GM19455 (cell line): ENCODE results near the gene PXDN.
"Not testable (repeated sequence)": the region's sequence is repeated elsewhere in the genome, so short reads cannot be mapped to it uniquely, and the experiment has no call there.

Experiments used
- ATAC-seq: cut with Tn5 transposase; IDR thresholded peaks from one replicate; pipeline ENCODE4 v1.9.1; 2021; ENCODE audit not compliant: unreplicated experiment

Gene PXDN

DNA sequence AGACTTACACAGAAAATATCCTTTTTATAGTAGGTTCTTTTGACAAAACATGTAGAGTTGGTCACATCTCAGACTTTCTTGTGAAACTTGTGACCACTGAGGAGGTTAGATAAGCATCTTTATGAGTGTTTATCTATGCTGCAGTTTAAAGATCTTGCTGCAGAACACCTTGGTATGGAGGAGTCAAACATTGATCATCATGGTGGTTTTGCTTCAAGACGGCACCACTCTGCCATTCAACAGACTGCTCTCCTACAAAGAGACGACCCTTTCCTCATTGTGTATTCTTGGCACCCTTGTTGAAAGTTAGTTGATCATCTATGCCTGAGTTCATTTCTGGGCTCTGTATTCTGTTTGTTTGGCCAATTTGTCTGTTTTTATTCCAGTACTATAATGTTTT, 20.0 kb downstream of the PXDN start:
- not testable (repeated sequence) for ATAC-seq

DNA sequence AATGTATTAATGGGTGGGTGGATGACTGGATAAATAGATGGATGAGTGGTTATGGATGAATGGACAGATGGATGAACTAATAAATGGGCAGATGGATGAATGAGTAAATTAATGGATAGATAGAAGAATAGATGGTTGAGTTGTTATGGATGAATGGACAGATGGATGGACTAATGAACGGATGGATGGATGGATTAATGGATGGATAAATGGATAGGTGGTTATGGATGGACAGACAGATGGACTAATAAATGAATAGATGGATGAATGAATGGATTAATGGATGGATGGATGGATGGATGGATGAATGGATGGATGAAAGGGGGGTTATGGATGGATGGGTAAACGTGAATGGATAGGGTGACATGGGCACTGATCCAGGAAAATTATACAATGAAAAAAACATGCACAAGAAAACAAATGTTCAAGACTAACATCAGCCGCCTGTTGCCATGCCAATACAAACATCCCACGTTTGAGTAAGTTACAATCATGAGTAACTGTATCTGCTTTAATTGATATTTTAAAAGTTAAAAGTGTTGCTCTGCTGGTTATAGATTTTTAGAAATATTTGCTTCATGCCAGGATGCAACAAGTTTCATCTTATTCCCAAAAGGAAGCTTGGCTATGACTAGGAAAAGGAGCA, 20.8 kb downstream of the PXDN start:
- no peak for ATAC-seq

DNA sequence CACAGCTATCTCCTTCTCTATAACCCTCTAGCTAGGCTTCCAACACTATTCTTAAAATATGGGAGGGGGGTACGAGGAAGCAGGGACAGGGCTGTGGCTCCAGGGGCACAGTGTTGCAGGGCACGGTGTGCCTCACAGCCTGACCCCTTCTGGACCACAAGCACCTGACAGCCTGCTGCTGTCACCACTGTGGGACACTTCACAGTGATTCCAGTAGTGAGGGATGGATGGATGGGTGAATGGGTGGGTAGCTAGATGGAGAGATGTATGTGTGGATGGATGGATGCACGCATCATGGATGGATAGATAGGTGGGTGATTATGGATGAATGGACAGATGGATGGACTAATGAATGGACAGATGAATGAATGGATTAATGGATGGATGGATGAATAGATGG, 21.6 kb downstream of the PXDN start:
- ATAC-seq: no peak

DNA sequence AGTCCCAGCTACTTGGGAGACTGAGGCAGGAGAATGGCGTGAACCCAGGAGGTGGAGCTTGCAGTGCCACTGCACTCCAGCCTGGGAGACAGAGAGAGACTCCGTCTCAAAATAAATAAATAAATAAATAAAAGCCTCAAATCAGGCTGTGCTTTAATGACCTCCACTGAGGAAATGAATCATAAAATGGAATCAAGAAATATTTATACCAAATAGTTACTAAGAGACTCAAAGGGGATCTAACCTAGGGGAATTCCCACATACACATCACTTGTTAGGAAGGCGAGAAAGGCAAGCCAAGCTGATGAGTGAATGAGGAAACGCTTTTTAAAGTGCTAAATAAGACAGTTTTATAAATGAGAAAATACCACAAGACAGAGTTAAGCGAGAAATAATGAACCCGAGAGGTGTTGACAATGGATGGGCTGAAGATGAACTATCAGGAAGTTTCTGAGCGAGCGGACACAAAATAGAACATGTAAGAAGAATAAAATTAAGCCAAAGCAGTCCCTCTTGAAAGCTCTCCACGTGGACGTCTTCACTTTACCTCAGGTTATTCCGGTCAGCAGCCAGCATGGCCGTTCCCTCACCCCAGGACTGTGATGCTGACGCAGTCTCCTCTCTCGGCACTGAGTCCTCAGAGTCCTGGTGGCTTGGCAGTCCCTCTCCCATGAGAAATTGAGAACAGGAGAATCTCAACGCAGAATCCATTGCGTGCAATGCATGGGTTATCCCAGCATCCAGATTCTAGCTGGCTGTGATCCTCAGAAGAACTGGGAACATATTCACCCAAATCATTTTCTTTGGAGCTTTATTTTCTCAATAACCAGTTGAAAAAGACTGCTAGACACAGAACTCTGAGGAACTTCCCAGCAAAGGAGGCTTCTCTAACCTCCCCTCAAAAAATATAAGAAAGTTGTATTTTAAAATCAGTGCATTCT, 22.3 kb downstream of the PXDN start:
- no peak for ATAC-seq

DNA sequence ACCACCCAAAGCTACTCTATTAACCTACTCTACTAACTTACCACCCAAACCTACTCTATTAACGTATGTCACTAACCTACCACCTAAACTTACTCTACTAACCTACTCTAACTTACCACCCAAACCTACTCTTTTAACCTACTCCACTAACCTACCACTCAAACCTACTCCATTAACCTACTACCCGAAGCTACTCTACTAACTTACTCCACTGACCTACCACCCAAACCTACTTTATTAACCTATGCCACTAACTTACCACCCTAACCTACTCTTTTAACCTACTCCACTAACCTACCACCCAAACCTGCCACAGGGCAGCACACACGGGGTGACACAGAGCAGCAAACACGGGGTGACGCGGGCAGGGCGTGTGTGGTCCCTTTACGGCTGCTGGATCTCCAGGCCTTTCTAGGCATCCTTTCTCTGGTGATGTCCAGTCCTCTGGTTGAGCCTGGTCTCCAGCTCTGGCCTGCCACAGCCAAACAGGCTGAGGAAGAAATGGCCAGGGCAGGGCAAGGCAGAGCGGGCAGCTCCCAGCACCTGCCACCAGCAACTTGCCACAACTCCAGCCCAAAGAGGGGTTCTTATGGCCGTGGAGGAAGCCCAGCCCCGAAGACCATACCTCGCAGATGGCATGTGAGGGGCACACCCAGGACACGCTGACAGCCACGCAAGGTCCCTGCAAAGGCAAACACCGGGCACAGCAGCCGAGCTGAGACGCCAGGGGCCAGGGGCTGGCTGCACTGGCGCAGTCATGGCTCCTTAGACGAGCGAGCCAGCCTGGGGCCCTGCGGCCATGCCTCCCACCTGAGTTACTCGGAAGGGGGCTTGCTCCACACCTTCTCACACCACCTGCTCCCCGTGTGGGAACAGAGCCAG, 25.7 kb downstream of the PXDN start:
- no peak for ATAC-seq

DNA sequence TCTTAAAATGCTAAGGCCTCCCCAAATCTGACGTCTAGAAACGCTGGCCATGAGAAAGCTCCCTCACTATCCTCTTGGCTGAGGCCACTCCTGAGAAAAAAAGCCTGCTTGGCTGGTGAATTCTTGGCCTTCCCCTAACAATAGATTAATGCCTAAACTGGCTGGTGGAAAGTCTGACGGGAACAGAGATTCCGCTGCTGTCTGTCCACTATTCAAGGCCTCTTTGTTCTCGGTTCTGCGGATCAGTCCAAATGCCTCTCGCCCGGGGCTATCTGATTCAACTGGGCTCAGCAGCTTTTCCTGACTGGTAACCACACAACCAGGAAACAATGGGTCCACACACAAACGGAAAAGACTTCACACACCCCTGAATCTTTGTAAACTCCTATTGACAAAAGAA, 27.2 kb downstream of the PXDN start:
- no peak for ATAC-seq

DNA sequence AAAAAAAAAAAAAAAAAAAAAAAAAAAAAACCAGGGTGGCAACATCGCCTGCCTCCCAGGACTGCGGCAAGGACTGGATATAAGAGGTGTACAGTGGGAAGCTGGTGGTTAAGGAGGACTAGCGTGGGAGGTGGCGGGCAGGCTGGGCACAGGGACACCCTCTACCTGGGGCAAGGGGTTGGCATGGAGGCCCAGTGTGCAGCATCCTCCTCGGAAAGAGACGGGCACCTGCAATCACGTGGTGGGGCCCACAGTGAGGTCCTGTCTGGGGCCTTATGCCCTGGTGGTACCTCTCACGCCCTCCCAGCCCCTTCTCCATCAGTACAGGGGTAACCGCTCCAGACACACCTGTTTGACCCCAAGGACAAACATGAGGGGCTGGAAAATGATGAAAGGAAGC, 27.9 kb downstream of the PXDN start:
- ATAC-seq: no peak

DNA sequence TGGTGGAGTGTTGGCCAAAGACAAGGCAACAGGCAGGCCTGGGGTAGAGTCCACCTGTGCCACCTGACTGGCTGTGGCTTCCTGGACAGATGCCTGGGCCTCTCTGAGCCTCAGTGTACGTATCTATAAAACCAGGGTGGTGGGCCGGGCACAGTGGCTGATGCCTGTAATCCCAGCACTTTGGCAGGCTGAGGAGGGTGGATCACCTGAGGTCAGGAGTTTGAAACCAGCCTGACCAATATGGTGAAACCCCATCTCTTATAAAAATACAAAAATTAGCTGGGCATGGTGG, 28.4 kb downstream of the PXDN start:
- not testable (repeated sequence) for ATAC-seq

DNA sequence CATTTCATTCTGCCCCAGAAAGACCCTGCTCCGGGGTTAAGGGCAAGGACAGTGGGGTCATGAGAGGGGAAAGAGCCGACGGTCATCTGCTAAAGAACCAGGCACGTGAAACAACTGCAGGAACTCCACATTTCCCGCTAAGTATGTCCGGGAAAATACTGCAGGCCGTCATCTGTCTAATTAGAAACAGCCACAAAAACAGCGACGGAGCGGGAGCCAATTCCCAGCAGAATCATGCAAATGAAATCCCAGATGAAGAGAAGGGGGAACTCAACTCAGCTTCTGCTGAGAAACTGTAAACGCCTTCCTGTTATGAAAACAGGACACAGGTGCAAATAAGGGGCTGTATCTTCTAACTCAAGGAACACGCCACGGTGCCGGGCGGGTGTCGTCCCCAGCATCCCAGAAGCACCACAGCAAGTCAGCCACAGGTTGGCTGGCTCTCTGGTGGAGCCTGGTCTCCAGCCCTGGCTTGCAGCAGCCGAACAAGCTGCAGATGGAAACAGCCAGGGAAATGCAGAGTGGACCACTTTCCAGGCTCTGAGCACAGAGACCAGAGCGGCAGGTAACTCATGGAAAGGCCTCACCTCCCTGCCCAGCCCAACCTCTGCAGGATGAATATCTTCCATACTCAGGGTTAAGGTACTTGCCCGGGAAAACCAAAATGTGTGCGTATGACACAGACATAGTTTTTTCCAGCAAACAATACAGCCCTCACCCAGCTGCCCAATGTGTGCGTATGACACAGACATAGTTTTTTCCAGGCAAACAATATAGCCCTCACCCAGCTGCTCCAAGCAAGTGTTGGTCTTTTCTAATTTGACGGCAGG, 28.9 kb downstream of the PXDN start:
- no peak for ATAC-seq

DNA sequence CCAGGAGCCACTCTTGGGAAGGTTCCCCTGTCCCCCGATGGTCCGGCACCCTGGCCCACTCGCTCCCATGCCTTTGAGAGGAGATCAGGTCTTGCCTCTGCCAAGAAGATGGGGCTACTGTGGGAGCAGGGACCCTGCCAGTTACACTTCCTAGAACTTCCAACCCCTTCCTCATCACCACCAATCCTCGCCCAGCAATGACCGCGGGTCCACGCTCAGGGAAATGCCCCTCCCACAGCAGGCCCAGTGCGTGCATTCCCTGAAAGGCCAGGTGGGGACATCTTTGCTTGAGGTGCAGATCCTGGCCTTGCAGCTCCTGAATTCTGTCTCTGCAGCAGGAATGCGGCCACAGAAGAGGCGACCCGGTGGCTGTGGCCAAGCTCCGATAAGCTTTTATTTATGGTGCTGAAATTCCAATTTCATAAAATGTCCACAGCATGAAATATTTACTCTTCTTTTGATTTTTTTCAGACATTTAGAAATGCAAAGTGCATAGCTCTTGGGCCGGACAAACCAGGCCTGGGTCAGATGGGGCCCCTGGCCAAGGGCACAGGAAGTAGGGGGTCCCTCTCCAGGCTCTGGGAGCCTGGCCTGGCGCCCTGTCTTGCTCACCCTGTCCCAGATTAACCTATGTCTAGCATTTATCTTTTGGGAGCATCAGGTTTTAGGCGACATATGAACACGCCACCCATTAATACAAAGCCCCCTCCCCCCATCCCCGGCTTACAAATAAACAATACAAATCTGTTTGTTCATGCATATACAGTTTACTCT, 29.8 kb downstream of the PXDN start:
- ATAC-seq: no peak

DNA sequence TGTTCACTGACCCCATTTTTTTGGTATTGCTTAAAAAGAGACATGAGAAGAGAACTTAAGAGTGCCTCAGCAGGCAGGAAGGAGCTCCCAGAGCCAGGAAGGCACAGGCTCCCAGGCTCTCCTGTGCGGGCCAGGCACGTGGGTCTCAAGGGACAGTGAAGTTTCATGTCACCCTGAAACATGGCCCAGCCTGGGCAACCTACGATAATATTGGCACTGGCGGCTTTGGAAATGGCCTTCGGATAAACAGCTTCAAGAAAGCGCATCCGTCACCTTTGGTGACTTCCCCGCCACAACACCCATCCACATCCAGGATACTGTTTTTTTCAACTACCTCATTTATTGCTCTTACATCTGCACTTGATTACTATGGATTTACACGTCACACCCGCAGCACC, 30.5 kb downstream of the PXDN start:
- ATAC-seq: no peak

DNA sequence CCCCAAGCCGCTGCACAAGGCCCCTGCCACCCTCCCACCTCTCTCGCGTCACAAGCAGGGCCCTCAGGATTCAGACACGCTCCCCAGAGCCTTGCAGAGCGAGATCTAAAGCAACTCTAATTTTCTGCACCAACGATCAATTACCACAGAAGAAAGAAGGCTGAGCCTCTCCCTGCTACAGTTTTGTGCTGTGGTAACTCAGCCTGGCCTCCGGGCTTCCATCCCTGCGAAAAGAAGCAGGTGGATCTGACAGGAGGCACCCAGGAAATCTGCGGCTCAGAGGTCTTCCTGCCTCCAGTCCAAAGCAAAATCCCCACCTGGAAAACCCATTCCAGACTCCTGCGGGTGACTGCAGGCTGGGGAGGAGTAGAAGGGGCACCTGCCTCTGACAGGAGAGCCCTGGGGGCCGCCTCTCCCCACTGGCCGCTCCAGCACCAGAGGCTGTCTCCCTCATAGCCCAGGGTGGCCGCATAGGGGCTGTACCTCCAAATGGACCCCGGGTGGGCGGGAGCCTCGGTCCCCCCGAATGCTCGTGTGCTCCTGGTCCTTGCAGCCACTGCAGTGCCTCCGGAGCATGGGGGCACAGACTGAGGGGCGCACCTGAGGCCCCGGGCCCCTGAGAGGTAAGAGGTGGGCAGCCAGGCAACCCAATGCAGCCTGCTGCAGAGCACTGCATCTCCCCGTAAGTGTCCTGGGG, 31.0 kb downstream of the PXDN start:
- ATAC-seq: no peak

DNA sequence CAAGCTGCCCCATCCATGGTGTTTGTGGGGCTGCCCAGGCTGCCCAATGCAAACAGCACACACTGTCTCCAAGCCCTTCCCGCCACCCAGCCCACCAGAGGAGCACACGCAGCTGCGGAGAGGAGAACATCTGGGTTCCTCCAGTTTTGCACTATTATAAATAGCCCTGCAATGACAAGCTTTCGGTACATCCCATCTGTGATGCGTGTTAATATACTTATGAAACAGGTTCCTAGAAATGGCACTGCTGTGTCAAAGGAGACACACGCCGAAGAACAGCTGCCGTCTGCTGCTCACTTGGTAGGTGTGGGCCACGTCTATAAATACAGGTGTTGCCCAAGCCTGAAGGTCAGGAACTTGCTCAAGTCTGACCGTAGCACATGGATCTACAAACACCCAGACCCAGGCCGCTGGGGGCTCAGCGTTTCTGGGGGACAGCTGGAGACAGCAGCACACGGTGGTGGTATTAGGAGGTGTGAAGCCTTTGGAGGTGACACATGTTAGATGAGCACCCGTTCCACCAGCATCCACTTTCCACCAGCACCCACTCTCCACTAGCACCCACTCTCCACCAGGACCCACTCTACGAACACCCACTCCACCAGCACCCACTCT, 34.3 kb downstream of the PXDN start:
- ATAC-seq: no peak

DNA sequence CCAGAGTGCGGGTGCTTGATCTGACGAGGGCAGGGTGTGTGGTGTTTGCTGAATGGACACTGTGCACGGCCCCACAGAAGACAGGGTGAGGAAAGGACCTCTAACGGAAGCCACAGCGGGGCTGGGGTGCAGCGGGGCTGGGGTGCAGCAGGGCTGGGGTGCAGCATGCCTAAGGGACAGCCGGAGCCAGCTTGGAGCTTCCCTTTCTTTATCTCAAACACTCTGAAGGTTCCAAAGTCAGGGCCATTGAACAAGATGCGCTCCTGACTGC, 35.0 kb downstream of the PXDN start:
- no peak for ATAC-seq

DNA sequence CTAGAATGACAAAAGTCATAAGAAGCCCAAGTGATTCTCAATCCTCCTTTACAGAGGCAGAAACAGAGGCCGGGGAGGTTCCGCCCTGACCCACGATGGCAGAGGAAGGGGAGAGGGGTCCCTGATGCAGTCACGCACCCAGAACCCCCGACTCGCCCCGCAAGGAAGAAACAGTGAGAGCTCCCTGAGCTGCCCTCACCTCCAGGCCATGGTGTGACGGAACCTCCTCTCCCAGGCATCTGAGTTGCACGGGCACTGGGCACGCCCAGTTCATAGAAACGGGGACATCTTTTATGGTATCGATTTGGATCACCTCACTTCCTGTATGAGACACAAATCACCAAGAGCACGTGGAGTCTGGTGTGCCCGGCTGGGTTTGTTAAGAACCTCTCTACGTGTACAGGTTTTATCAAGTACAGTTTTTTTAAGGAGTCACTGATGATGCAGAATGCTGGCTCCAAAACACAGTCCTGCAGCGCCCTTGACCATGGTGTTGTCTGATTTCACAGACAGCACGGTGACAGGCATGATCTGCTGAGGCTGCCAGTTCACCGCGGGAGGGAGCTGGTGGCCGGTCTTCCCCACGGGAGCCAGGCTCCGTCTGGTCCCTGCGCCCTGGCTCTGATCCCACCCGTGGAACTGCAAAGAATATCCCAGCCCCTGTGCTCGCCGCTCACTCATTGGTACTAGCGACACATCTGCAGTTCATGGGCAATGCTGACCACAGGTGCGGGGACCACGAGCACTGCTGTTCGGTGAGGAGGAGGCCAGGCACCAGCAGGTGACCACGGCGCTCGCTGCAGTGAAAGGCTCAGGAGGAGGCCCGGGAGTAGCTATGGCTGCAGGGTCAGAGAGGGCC, 35.6 kb downstream of the PXDN start:
- ATAC-seq: no peak

DNA sequence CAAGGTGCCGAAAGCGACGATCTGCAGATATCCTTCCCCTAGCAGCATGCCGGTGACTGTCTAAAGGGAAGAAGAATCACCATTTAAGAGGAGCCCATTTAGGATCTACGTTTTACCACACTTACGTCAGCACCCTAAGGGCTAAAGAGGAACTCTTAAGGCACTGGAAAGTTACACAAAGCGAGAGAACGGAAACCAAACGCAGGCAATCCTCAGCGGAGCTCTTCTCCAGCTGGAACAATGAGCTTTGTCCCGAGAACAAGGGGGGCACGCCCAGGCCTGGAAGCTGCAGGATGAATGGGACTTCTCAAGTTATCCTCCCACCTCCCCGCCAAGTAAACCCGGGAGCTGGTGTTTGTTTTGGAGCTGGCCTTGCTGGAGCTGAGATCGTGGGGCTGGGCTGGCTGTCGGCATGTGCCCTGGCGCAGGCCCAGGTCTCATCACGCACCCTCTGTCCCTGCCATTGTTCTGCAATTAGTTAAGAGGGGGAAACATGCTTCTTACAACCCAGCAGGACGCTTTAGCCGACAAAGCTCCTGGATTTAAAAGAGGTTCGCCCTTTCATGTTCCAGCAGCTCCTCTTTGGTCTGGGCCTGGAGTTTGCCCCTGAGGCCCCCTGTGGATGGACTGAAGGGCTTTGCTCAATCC, 36.4 kb downstream of the PXDN start:
- ATAC-seq: no peak

DNA sequence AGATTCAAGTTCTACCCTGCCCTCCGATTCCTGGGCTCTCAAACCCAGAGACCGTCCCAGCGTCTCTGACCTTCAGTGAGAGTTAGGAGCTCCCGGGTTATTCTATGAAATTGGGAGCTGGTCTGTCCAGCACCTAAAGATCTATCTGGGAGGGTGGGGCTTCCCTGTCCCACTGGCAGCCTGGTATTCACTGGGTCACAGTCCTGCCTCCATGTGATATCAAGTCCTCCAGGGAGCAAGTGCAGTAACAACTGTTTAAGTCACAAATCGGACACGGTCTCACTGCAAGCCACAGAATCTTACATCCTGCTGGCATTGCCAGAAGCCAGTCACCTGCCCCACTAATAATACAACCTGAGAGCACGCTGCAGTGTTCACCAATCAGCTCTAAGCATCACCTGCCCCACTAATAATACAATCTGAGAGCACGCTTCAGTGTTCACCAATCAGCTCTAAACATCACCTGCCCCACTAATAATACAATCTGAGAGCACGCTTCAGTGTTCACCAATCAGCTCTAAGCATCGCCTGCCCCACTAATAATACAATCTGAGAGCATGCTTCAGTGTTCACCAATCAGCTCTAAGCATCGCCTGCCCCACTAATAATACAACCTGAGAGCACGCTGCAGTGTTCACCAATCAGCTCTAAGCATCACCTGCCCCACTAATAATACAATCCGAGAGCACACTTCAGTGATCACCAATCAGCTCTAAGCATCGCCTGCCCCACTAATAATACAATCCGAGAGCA, 38.0 kb downstream of the PXDN start:
- ATAC-seq: not testable (repeated sequence)
